ENCODE results near the gene ACP1.

GRCh38 chr2:244547-244946 lies 20.2 kb upstream of the ACP1 start:
- TF ChIP-seq EZH2 (IDR thresholded peaks at IDR 0.05; ENCODE audit: borderline replicate concordance, low read depth, low read length, severe bottlenecking) (no peak), CTCF (IDR thresholded peaks at IDR 0.05; ENCODE audit: borderline replicate concordance, extremely low read depth, low read length, poor library complexity, severe bottlenecking) (no peak)
